ENCODE measurements around the gene MELTF.

The MELTF gene

DNA sequence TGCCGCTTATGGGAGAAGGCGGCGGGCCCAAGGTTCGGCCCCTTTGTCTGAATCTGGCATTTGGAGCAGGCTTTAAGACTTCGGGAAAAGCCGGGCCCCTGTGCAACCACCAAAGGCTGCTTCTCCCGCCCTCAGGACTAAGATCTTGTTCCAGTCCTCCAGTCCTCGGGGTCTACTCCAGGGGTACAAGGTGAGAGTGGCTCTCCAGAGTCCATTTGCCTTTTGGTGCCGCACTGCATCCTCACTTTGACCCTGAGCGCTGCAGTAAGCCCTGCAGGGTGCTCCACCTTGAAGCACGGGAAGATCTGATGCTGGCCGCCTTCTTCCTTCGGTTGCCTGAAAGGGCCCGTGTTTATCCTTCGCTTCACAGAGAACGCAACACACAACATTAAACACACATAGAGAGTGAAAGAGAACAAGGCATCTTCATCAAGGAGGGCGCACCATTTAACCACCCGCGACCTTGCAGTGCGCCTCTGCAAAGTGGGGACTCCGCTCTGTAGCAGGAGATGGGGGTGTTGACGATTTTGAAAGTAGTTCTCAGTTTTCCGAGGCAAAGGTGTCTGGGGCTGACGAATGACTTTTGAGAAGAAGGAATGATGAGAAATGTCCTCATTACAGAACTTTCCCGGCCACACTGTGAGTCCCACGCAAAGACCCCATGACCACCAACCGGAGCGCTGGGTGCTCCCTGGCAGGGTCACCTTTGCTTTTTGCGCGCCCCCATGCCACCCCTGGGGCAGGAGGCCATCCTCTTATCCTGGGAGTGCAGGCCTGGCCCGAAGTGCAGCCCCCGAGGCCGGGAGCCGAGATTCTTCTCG lies 62.0 kb downstream of the MELTF start:
- no peak for DNase-seq

DNA sequence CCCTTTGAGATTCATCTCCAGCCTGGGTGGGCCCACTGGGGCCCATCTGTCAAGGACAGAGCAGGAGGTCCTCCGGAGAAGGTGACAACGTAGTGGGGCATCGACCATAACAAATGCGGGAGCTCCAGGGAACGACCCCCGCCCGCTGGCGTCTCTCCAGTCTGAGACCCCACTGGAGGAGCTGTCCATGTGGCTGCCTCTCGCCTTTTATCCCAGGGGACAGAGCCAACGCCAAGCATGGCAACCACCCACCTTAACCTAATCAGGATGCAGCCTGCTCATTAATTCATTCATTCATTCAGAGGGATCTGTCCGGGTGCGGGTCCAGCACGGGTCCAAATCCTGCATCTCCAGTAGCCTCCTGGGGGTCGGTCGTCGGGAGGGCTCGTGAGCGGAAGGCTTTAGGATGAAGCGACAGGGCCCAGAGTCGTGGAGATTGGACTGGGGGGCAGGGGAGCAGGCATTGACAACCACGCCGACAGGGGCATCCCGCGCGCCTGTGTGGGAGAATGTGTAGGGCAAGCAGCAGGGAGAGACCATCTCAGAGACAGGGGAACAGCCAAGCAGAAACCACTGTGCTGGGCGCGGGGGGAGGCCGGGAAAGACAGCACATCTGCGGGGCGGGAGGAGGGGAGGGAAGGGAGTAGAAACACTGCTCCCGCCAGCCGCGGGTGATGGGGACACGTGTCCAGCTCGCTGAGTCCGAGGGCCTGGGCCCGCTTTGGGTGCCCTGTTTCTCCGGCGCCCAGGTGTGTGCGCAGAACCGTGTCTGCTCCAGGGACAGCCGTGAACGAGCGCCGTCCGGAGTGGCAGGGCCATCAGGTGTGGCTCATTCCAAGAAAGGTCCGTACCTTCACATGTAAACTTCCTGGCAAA lies 62.9 kb downstream of the MELTF start:
- DNase-seq = no peak

DNA sequence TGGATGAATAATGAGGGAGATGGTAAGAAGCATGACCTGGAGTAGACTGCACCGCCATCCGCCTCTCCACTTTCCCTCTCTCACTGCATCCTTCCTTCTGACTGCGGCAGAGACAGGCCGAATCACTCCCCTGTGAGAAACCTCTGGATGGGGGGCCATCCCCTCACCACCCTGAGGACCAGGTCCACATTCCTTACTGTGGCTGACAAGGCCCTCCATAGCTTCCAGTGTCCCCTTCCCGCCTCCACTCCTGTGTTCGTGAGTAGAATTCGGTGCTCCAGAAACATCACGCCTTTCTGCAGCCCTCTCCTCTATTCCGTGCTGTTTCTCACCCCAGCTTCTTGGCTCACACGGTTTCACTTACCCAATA lies 63.8 kb downstream of the MELTF start:
- DNase-seq = no peak

DNA sequence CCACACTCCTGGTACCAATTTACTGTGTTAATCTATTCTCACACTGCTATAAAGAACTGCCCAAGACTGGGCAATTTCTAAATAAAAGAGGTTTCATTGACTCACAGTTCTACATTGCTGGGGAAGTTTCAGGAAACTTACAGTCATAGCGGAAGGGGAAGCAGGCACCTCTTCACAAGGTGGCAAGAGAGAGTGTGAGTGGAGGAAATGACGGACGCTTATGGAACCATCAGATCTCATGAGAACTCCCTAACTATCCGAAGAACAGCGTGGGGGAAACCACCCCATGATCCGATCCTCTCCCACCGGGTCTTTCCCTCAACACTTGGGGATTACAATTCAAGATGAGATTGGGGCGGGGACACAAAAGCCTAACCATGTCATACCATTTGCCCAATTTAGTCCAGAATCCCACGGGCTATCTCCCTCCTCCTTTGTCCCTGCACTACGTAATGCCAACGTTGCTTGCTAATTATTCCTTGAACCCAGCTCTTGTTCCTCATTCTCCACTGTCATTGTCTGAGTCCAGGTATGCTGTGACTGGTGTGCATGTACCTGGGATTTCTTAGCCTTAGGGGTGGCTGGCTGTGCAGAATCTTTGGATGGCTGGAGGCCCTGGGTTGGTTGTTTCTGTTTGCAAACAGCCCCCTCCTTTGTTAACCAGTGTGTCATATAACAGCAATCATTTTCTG lies 64.4 kb downstream of the MELTF start:
- DNase-seq = no peak

DNA sequence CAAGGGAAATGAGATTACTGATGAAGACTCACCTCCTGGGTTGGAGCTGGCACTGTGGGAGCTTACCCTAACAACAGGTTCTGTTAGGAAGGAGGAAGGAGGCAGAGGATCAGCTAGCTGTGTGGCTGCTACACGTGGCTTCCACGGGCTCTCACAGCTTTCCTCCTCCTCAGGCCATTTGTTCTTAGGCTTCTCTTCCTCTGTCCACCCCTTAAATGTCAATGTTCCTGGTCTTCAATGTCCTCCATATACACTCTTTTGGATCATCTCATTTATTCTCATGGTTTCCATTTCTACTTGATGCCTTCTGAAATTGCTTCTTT lies 66.0 kb downstream of the MELTF start:
- DNase-seq = no peak

DNA sequence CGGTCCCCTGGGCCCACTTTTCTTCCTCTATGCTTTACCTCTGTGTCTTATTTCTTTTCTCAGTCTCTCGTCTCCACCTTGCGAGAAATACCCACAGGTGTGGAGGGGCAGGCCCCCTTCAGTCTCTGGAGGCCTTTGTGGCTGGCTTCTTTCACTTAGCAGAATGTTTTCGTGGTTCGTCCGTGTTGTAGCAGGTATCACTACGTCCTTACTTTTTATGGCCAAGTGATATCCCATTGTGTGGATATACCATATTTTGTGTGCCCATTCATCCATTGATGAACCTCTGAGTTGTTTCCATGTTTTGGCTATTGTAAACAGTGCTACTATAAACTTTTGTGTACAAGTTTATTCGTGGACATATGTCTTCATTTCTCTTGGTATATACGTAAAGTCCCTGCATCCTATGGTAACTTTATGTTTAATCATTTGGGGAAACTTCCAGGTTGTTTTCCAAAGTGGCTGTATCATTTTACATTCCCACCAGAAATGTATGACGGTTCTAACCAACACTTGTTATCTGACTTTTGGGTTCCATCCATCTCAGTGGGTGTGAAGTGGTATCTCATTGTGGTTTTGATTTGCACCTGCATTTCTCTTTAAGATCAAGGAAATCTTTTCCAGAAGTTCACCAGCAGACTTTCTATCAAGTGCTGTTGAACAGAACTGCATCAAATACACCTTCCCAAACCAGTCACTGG lies 66.5 kb downstream of the MELTF start:
- no peak for DNase-seq

DNA sequence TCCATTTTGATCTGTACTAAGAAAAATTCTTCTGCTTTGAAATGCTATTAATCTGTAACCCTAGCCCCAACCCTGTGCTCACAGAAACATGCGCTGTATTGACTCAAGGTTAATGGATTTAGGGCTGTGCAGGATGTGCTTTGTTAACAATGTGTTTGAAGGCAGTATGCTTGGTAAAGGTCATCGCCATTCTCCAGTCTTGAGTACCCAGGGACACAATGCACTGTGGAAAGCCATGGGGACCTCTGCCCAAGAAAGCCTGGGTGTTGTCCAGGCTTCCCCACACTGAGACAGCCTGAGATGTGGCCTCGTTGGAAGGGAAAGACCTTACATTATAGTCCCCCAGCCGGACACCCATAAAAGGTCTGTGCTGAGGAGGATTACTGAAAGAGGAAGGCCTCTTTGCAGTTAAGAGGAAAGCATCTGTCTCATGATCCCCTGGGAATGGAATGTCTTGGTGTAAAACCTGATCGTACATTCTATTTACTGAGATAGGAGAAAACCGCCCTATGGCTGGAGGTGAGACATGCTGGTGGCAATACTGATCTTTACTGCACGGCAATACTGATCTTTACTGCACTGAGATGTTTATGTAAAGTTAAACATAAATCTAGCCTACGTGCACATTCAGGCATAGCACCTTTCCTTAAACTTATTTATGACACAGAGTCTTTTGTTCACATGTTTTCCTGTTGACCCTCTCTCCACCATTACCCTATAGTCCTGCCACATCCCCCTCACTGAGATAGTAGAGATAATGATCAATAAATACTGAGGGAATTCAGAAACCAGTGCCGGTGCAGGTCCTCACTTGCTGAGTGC lies 67.3 kb downstream of the MELTF start:
- DNase-seq = no peak

DNA sequence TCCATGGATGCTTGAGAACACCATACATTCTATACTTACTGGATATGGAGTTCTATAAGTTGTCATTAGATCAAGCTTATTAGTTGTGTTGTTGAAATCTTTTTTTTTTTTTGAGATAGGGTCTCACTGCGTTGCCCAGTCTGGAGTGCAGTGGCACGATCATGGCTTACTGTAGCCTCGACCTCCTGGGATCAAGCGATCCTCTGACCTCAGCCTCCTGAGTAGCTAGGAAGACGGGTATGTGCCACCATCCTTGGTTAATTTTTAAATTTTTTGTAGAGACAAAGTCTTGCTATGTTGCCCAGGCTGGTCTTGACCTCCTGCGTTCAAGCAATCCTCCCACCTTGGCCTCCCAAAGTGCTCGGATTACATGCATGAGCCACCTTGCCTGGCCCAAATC lies 74.8 kb downstream of the MELTF start:
- no peak for DNase-seq

Data from NCI-H1930 (cell line).